AG10803 (cell line): ENCODE measurements around the gene PMEPA1.

Experiments
- DNase-seq: peaks from one replicate; pipeline ENCODE4 v3.0.0; 2010; ENCODE audit warnings: low read depth
- H3K4me3 ChIP-seq: 2 replicates; pipeline ENCODE4 v1.5.1; 2011; ENCODE audit warnings: mild to moderate bottlenecking, low read length, control low read depth
- CTCF ChIP-seq: conservative IDR thresholded peaks from 2 replicates; pipeline ENCODE4 v1.5.1; 2011; ENCODE audit warnings: mild to moderate bottlenecking, low read length, control low read depth, inconsistent platforms

Gene PMEPA1

GRCh38 chr20:57649617-57650015 is 60.2 kb downstream of the PMEPA1 start:
- no peak for DNase-seq
- H3K4me3 ChIP-seq = no peak overlapping the region
- TF ChIP-seq CTCF = no peak

GRCh38 chr20:57648878-57649616 is 60.8 kb downstream of the PMEPA1 start:
- DNase-seq = no peak

GRCh38 chr20:57647933-57648785 is 61.7 kb downstream of the PMEPA1 start:
- H3K4me3 ChIP-seq = no peak overlapping the region
- DNase-seq = no peak
- TF ChIP-seq CTCF = no peak

More at GRCh38 chr20:57648878-57649616, 60.8 kb downstream of the PMEPA1 start:
- H3K4me3 ChIP-seq = no peak overlapping the region
- no peak for TF ChIP-seq CTCF

GRCh38 chr20:57647006-57647932 is 62.5 kb downstream of the PMEPA1 start:
- no peak for TF ChIP-seq CTCF
- no peak for DNase-seq
- H3K4me3 ChIP-seq = no peak overlapping the region

- H3K4me3 ChIP-seq = no peak overlapping the region
- DNase-seq = no peak
- no peak for TF ChIP-seq CTCF
Observed at GRCh38 chr20:57638895-57639236, 70.9 kb downstream of the PMEPA1 start.

- no peak overlapping the region for H3K4me3 ChIP-seq
- TF ChIP-seq CTCF = no peak
- no peak for DNase-seq
Observed at GRCh38 chr20:57638173-57638894, 71.5 kb downstream of the PMEPA1 start.
